H9 (cell line): Measurements from ENCODE around the gene ZFP62. TPM values are rescaled to one million over a fixed set of nuclear protein-coding genes. Genes with fewer than 3 reads are reported as not detected.
A peak's percentile ranks its signal among the peaks of the same experiment; 100 is the strongest.

Experiments
- DNase-seq: peaks from one replicate; pipeline ENCODE4 v3.0.0-alpha.2; 2017
- H2AFZ ChIP-seq: one replicate; pipeline ENCODE4 v1.6.1; 2013; ENCODE audit warnings: mild to moderate bottlenecking, low read length, control low read depth, moderate library complexity
- H2AK5ac ChIP-seq: 2 replicates; pipeline ENCODE4 v1.6.1; 2013; ENCODE audit warnings: low read length, control low read depth, mixed read lengths; ENCODE audit not compliant: insufficient read length
- H2BK120ac ChIP-seq: one replicate; pipeline ENCODE4 v1.6.1; 2013; ENCODE audit warnings: low read depth, mild to moderate bottlenecking, low read length, control low read depth, inconsistent platforms; ENCODE audit not compliant: poor library complexity, severe bottlenecking
- H2BK12ac ChIP-seq: 2 replicates; pipeline ENCODE4 v1.6.1; 2013; ENCODE audit warnings: low read length, control low read depth, mixed read lengths, low read depth; ENCODE audit not compliant: insufficient read length
- H2BK15ac ChIP-seq: 2 replicates; pipeline ENCODE4 v1.6.1; 2013; ENCODE audit warnings: low read depth, low read length, control low read depth
- H2BK20ac ChIP-seq: one replicate; pipeline ENCODE4 v1.6.1; 2013; ENCODE audit warnings: low read depth, mild to moderate bottlenecking, low read length, control low read depth, inconsistent platforms; ENCODE audit not compliant: poor library complexity, severe bottlenecking
- H2BK5ac ChIP-seq: 2 replicates; pipeline ENCODE4 v1.6.1; 2013; ENCODE audit warnings: low read length, control low read depth, mixed read lengths; ENCODE audit not compliant: insufficient read length
- H3K14ac ChIP-seq: 2 replicates; pipeline ENCODE4 v1.6.1; 2013; ENCODE audit warnings: low read length, control low read depth; ENCODE audit not compliant: insufficient read depth
- H3K18ac ChIP-seq: 2 replicates; pipeline ENCODE4 v1.6.1; 2013; ENCODE audit warnings: low read depth, mild to moderate bottlenecking, mixed read lengths, low read length, control low read depth; ENCODE audit not compliant: insufficient read length
- H3K23ac ChIP-seq: 2 replicates; pipeline ENCODE4 v1.6.1; 2013; ENCODE audit warnings: low read length, control low read depth, mixed read lengths, low read depth; ENCODE audit not compliant: insufficient read length
- H3K23me2 ChIP-seq: 2 replicates; pipeline ENCODE4 v1.6.1; 2013; ENCODE audit warnings: low read depth, mild to moderate bottlenecking, mixed read lengths, low read length, control low read depth; ENCODE audit not compliant: insufficient read length, poor library complexity, severe bottlenecking
- H3K27ac ChIP-seq: 2 replicates; pipeline ENCODE4 v1.5.1; 2013; ENCODE audit warnings: low read length, control low read depth, mixed read lengths, low read depth; ENCODE audit not compliant: insufficient read length
- H3K27me3 ChIP-seq: 2 replicates; pipeline ENCODE4 v1.6.1; 2013; ENCODE audit warnings: low read length, control low read depth, inconsistent platforms; ENCODE audit not compliant: insufficient read depth
- H3K4ac ChIP-seq: 2 replicates; pipeline ENCODE4 v1.6.1; 2013; ENCODE audit warnings: low read depth, mild to moderate bottlenecking, control low read depth, inconsistent platforms, low read length, moderate library complexity
- H3K4me1 ChIP-seq: 2 replicates; pipeline ENCODE4 v1.6.1; 2013; ENCODE audit warnings: low read length, control low read depth, inconsistent platforms; ENCODE audit not compliant: insufficient read depth
- H3K4me2 ChIP-seq: 2 replicates; pipeline ENCODE4 v1.6.1; 2013; ENCODE audit warnings: low read length, control low read depth, mixed read lengths; ENCODE audit not compliant: insufficient read length, insufficient read depth
- H3K56ac ChIP-seq: 2 replicates; pipeline ENCODE4 v1.6.1; 2013; ENCODE audit warnings: low read depth, mild to moderate bottlenecking, mixed read lengths, low read length, control low read depth; ENCODE audit not compliant: insufficient read length
- H3K79me1 ChIP-seq: 2 replicates; pipeline ENCODE4 v1.6.1; 2013; ENCODE audit warnings: low read depth, mild to moderate bottlenecking, moderate library complexity, low read length, control low read depth, inconsistent platforms; ENCODE audit not compliant: insufficient read depth, poor library complexity, severe bottlenecking
- H3K79me2 ChIP-seq: 2 replicates; pipeline ENCODE4 v1.6.1; 2013; ENCODE audit warnings: low read length, control low read depth, inconsistent platforms; ENCODE audit not compliant: insufficient read depth
- H3K9ac ChIP-seq: 2 replicates; pipeline ENCODE4 v1.6.1; 2013; ENCODE audit warnings: low read length, control low read depth, mixed read lengths; ENCODE audit not compliant: insufficient read length; ENCODE audit errors: extremely low read depth
- H3K9me3 ChIP-seq: one replicate; pipeline ENCODE4 v1.6.1; 2013; ENCODE audit warnings: low read depth, low read length, inconsistent platforms; ENCODE audit not compliant: control insufficient read depth
- H3T11ph ChIP-seq: one replicate; pipeline ENCODE4 v1.6.1; 2013; ENCODE audit warnings: mild to moderate bottlenecking, low read length, control low read depth, inconsistent platforms
- H4K20me1 ChIP-seq: one replicate; pipeline ENCODE4 v1.6.1; 2013; ENCODE audit not compliant: control insufficient read depth, insufficient read length, insufficient read depth
- H4K5ac ChIP-seq: 2 replicates; pipeline ENCODE4 v1.6.1; 2013; ENCODE audit warnings: low read depth, mild to moderate bottlenecking, mixed read lengths, low read length, control low read depth; ENCODE audit not compliant: insufficient read length
- H4K8ac ChIP-seq: replicated peaks from 2 replicates; pipeline ENCODE4 v1.6.1; 2013; ENCODE audit warnings: low read length, control low read depth, mixed read lengths, low read depth; ENCODE audit not compliant: insufficient read length
- H4K91ac ChIP-seq: 2 replicates; pipeline ENCODE4 v1.6.1; 2013; ENCODE audit warnings: low read depth, mild to moderate bottlenecking, moderate library complexity, mixed read lengths, low read length, control low read depth; ENCODE audit not compliant: insufficient read length
- H3K27ac Mint-ChIP-seq, 3 experiments: 2 replicates in 2 of 3; 3 replicates in 1 of 3; pipeline ENCODE4 v1.8.0; 2020 to 2021; ENCODE audit warnings: mixed read lengths in 3 of 3, mild to moderate bottlenecking in 1 of 3, moderate library complexity in 1 of 3
- H3K27me3 Mint-ChIP-seq: 2 replicates; pipeline ENCODE4 v1.8.0; 2021; ENCODE audit warnings: low read depth, mild to moderate bottlenecking, moderate library complexity, mixed read lengths
- H3K36me3 Mint-ChIP-seq, 3 experiments: 2 replicates in 2 of 3; 3 replicates in 1 of 3; pipeline ENCODE4 v1.8.0; 2020 to 2021; ENCODE audit warnings: low read depth in 3 of 3, mixed read lengths in 3 of 3; ENCODE audit not compliant: insufficient read depth in 1 of 3
- H3K4me1 Mint-ChIP-seq, 2 experiments: 2 replicates each; pipeline ENCODE4 v1.8.0; 2020; ENCODE audit warnings: mixed read lengths in 2 of 2
- H3K4me3 Mint-ChIP-seq, 2 experiments: 2 replicates in 1 of 2; 3 replicates in 1 of 2; pipeline ENCODE4 v1.8.0; 2020 to 2021; ENCODE audit warnings: mild to moderate bottlenecking in 2 of 2, mixed read lengths in 2 of 2, moderate library complexity in 1 of 2
- H3K9me3 Mint-ChIP-seq, 2 experiments: 2 replicates in 1 of 2; 3 replicates in 1 of 2; pipeline ENCODE4 v1.8.0; 2020; ENCODE audit warnings: mild to moderate bottlenecking in 2 of 2, mixed read lengths in 2 of 2, moderate library complexity in 1 of 2
- WGBS: extraction: QIAGEN DNeasy Blood & Tissue Kit; methylation state at CpG from one replicate; pipeline ENCODE4 v1.1.7; 2013; ENCODE audit warnings: missing lambda C conversion rate, low lambda C conversion rate, mixed read lengths; ENCODE audit not compliant: insufficient read length; ENCODE audit errors: extremely low coverage; 5-methylcytosine and 5-hydroxymethylcytosine counted together
- long read RNA-seq: library from polyadenylated mRNA; unstranded; transcript quantifications from one replicate; pipeline ENCODE4 v2.0.0, GENCODE V29; 2020
- total RNA-seq: library from RNA; stranded (reverse); gene quantifications from 2 replicates; pipeline ENCODE4 v1.2.1, GENCODE V29; 2021
- TF ChIP-seq, protein P1 (sequence below): fragments of 200-600 bp; sonication (generic); conservative IDR thresholded peaks from 3 replicates; pipeline ENCODE4 v1.8.0; 2021; ENCODE audit warnings: antibody characterized with exemption, mild to moderate bottlenecking

ZFP62 gene
- 16.2 and 19.6 TPM in 2 replicates for total RNA-seq
- long read RNA-seq, transcript ZFP62-202 (2 exons, 749 nt), result major isoform, 16 of 57 reads
- long read RNA-seq, transcript ZFP62-201 (2 exons, 3,415 nt), result minor isoform, 10 of 57 reads
- long read RNA-seq, partial matches to known transcripts, result 4 of 57 reads
- long read RNA-seq, other reads (novel, unspliced or antisense), result 26 of 57 reads

- peaks cover 13 to 14% of the 10 kb centered on the region in 2 experiments for H3K4me1 Mint-ChIP-seq
- peak within 1 kb of the TSS; percentile 96 to 98 (median 97) for H3K27ac Mint-ChIP-seq
- peak within 1 kb of the TSS; percentile 74 for H4K8ac ChIP-seq
- H3K9me3 Mint-ChIP-seq, result no peaks in the 10 kb centered on the region
- H3K56ac ChIP-seq, result no peak within 1 kb of the TSS
- peak within 1 kb of the TSS; percentile 84 for H3K27ac ChIP-seq
- no CpG with 5 or more reads among the region's 84 CpGs for WGBS
- peak within 1 kb of the TSS; percentile 93 for H3K18ac ChIP-seq
- DNase-seq, result peak; percentile 95
- H2BK12ac ChIP-seq, result peak within 1 kb of the TSS; percentile 38
- H3K4me3 Mint-ChIP-seq, result peak within 1 kb of the TSS; percentile 91 to 97
- no peak within 1 kb of the TSS for H2BK120ac ChIP-seq
- peaks cover 19 to 22% (median 20%) of the 10 kb centered on the region in 3 experiments for H3K36me3 Mint-ChIP-seq
- peak within 1 kb of the TSS; percentile 84 for H3K9ac ChIP-seq
- no peak within 1 kb of the TSS for H2BK5ac ChIP-seq
- H3K79me2 ChIP-seq, result peaks cover 3% of the 10 kb centered on the region; the same call in 1 of the 2 replicates
- no peaks in the 10 kb centered on the region for H3K27me3 ChIP-seq
- H2BK20ac ChIP-seq, result no peak within 1 kb of the TSS
- no peaks in the 10 kb centered on the region; the same call in 1 of the 2 replicates for H3K27me3 Mint-ChIP-seq
- H3K14ac ChIP-seq, result peak within 1 kb of the TSS; percentile 92
- no peak within 1 kb of the TSS; the same call in 1 of the 2 replicates for H2BK15ac ChIP-seq
- H3K4me2 ChIP-seq, result peak within 1 kb of the TSS; percentile 89
- no peak within 1 kb of the TSS for H2AK5ac ChIP-seq
- H3K9me3 ChIP-seq, result no peaks in the 10 kb centered on the region
- H4K91ac ChIP-seq, result no peak within 1 kb of the TSS
- no peaks in the 10 kb centered on the region for H4K20me1 ChIP-seq
- peak within 1 kb of the TSS; percentile 81 for H2AFZ ChIP-seq
- H4K5ac ChIP-seq, result peak within 1 kb of the TSS; percentile 21
- peaks cover 2% of the 10 kb centered on the region for H3K23me2 ChIP-seq
- TF ChIP-seq, protein P1, sequence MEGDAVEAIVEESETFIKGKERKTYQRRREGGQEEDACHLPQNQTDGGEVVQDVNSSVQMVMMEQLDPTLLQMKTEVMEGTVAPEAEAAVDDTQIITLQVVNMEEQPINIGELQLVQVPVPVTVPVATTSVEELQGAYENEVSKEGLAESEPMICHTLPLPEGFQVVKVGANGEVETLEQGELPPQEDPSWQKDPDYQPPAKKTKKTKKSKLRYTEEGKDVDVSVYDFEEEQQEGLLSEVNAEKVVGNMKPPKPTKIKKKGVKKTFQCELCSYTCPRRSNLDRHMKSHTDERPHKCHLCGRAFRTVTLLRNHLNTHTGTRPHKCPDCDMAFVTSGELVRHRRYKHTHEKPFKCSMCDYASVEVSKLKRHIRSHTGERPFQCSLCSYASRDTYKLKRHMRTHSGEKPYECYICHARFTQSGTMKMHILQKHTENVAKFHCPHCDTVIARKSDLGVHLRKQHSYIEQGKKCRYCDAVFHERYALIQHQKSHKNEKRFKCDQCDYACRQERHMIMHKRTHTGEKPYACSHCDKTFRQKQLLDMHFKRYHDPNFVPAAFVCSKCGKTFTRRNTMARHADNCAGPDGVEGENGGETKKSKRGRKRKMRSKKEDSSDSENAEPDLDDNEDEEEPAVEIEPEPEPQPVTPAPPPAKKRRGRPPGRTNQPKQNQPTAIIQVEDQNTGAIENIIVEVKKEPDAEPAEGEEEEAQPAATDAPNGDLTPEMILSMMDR, result no peak; the same call in 2 of the 3 replicates
- H3K4me1 ChIP-seq, result no peaks in the 10 kb centered on the region
- H3K23ac ChIP-seq, result no peak within 1 kb of the TSS
- H3K79me1 ChIP-seq, result peaks cover 10% of the 10 kb centered on the region
- no peak within 1 kb of the TSS for H3T11ph ChIP-seq
- H3K4ac ChIP-seq, result no peak within 1 kb of the TSS
Observed at GRCh38 chr5:180860887-180861822, at the start of gene ZFP62. Gene ZFP62 (minus strand): TSS chr5:180861276. CDS start chr5:180861219, 57 bp downstream.
